ENCODE measurements around the gene VIT.

- TF ChIP-seq EZH2 (IDR thresholded peaks at IDR 0.05; ENCODE audit: borderline replicate concordance): no peak
- no peak for TF ChIP-seq CTCF (IDR thresholded peaks at IDR 0.05; ENCODE audit: poor library complexity)
- TF ChIP-seq EZH2phosphoT487 (IDR thresholded peaks at IDR 0.05; ENCODE audit: low read depth, severe bottlenecking, unreplicated experiment): no peak
Measured at GRCh38 chr2:36781907-36782720, 85.6 kb downstream of the VIT start.

All from hepatocyte (in vitro differentiated cells).